Adrenal gland (tissue), 5 donors: ENCODE measurements around the gene PRRT2.
A peak's percentile ranks its signal among the peaks of the same experiment; 100 is the strongest.

Experiments used
- POLR2A ChIP-seq, 2 donors: fragments of 450-650 bp; IDR thresholded peaks; one replicate each; pipeline ENCODE4 v1.6.1; 2017; ENCODE audit warnings: antibody characterized with exemption in 2 of 2, mild to moderate bottlenecking in 2 of 2, moderate library complexity in 1 of 2
- TF ChIP-seq, protein P1 (sequence below), 6 experiments: fragments of 450-650 bp in 4 of 6; fragments of 200-600 bp in 2 of 6; sonication (generic) in 1 of 6; IDR thresholded peaks; 1 replicate in 5 of 6; 2 replicates in 1 of 6; pipeline versions ENCODE4 v1.5.1 to v1.8.0; 2016 to 2021; ENCODE audit warnings: antibody characterized with exemption in 6 of 6, mild to moderate bottlenecking in 2 of 6, moderate library complexity in 1 of 6
- donor health status: DM: no; HTN: no; CAD: no.

- TF ChIP-seq, protein P1, sequence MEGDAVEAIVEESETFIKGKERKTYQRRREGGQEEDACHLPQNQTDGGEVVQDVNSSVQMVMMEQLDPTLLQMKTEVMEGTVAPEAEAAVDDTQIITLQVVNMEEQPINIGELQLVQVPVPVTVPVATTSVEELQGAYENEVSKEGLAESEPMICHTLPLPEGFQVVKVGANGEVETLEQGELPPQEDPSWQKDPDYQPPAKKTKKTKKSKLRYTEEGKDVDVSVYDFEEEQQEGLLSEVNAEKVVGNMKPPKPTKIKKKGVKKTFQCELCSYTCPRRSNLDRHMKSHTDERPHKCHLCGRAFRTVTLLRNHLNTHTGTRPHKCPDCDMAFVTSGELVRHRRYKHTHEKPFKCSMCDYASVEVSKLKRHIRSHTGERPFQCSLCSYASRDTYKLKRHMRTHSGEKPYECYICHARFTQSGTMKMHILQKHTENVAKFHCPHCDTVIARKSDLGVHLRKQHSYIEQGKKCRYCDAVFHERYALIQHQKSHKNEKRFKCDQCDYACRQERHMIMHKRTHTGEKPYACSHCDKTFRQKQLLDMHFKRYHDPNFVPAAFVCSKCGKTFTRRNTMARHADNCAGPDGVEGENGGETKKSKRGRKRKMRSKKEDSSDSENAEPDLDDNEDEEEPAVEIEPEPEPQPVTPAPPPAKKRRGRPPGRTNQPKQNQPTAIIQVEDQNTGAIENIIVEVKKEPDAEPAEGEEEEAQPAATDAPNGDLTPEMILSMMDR (IDR thresholded peaks at IDR 0.05): peak; percentile 86 to 95 (median 88)
- no peak for TF ChIP-seq POLR2A (IDR thresholded peaks at IDR 0.05)
Measured at GRCh38 chr16:29848420-29849297, 36.7 kb downstream of the PRRT2 start.
